Vagina (tissue), 2 donors: Measurements from ENCODE around the gene TEF. TPM values are rescaled to one million over a fixed set of nuclear protein-coding genes. Genes with fewer than 3 reads are reported as not detected.

Source experiments
- DNase-seq, 2 donors: peaks; one replicate each; pipeline ENCODE4 v3.0.0-alpha.2; 2017; ENCODE audit errors: extremely low spot score in 2 of 2
- H3K27ac ChIP-seq: fragments of 200-600 bp; sonication (generic); one replicate; pipeline ENCODE4 v1.5.1; 2019
- H3K27me3 ChIP-seq: fragments of 200-600 bp; sonication (generic); one replicate; pipeline ENCODE4 v1.5.1; 2019
- H3K36me3 ChIP-seq, 2 donors: fragments of 200-600 bp; sonication (generic); one replicate each; pipeline ENCODE4 v1.5.1; 2017 to 2019
- H3K4me1 ChIP-seq: fragments of 200-600 bp; sonication (generic); one replicate; pipeline ENCODE4 v1.5.1; 2019
- H3K4me3 ChIP-seq, 2 donors: fragments of 200-600 bp; sonication (generic); 1 replicate in 1 of 2; 2 replicates in 1 of 2; pipeline ENCODE4 v1.5.1; 2016 to 2019
- H3K9me3 ChIP-seq: fragments of 200-600 bp; sonication (generic); one replicate; pipeline ENCODE4 v1.5.1; 2019
- CTCF ChIP-seq, 3 experiments: fragments of 450-650 bp in 2 of 3; fragments of 200-600 bp in 1 of 3; sonication (generic) in 1 of 3; IDR thresholded peaks; one replicate each; pipeline ENCODE4 v1.5.1; 2017 to 2019; ENCODE audit warnings: antibody characterized with exemption in 3 of 3, mild to moderate bottlenecking in 2 of 3, moderate library complexity in 2 of 3
- POLR2A ChIP-seq, 2 donors: fragments of 450-650 bp; IDR thresholded peaks; one replicate each; pipeline ENCODE4 v1.6.1; 2017; ENCODE audit warnings: antibody characterized with exemption in 2 of 2, mild to moderate bottlenecking in 2 of 2, moderate library complexity in 2 of 2
- POLR2AphosphoS5 ChIP-seq, 2 donors: sonication (generic); formaldehyde crosslinking; IDR thresholded peaks; one replicate each; pipeline ENCODE4 v1.9.0; 2017; ENCODE audit warnings: antibody characterized with exemption in 2 of 2, mild to moderate bottlenecking in 2 of 2, low read depth in 1 of 2; ENCODE audit not compliant: insufficient read depth in 1 of 2
- intact Hi-C: fragments of 100-400 bp; cut with DNase I; formaldehyde crosslinking; loops from one replicate; pipeline ENCODE4 v1.15.1; 2023
- total RNA-seq: library from RNA; depleted of rRNA; stranded (reverse); fragments of >200 nt; gene quantifications from one replicate; pipeline ENCODE4 v1.2.3, GENCODE V29; 2016

TEF gene
- total RNA-seq, 1 donor from 2014 or later, result 12.0 TPM

GRCh38 chr22:41384128-41384527 lies 2.4 kb downstream of the TEF start:
- H3K27me3 ChIP-seq, result no peaks in the 10 kb centered on the region
- TF ChIP-seq CTCF (IDR thresholded peaks at IDR 0.05) (no peak), POLR2A (IDR thresholded peaks at IDR 0.05) (no peak), POLR2AphosphoS5 (IDR thresholded peaks at IDR 0.05; ENCODE audit: insufficient read depth in 1 of 2, low read depth in 1 of 2) (no peak)
- H3K9me3 ChIP-seq, result no peaks in the 10 kb centered on the region
- H3K4me3 ChIP-seq, result no peak overlapping the region
- H3K4me1 ChIP-seq, result peaks cover 34% of the 10 kb centered on the region
- intact Hi-C loops, result no loop called here
- DNase-seq, result no peak
- peak overlapping the region; percentile 98 for H3K27ac ChIP-seq
- peaks cover 0 to 13% of the 10 kb centered on the region in 2 donors for H3K36me3 ChIP-seq

DNA sequence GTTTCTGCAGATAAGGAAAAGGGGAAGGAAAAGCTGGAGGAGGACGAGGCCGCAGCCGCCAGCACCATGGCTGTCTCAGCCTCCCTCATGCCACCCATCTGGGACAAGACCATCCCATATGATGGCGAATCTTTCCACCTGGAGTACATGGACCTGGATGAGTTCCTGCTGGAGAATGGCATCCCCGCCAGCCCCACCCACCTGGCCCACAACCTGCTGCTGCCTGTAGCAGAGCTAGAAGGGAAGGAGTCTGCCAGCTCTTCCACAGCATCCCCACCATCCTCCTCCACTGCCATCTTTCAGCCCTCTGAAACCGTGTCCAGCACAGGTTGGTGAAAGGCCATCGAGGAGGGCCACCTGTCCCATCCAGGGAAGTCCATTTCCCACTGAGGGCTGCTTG lies 5.6 kb downstream of the TEF start:
- peaks cover 0 to 36% of the 10 kb centered on the region in 2 donors for H3K36me3 ChIP-seq
- H3K9me3 ChIP-seq, result no peaks in the 10 kb centered on the region
- intact Hi-C loops, result no loop called here
- no peak overlapping the region for H3K27ac ChIP-seq
- no peak overlapping the region for H3K4me3 ChIP-seq
- H3K27me3 ChIP-seq, result no peaks in the 10 kb centered on the region
- peaks cover 23% of the 10 kb centered on the region for H3K4me1 ChIP-seq
- no peak for DNase-seq
- no peak for TF ChIP-seq POLR2AphosphoS5 (IDR thresholded peaks at IDR 0.05; ENCODE audit: insufficient read depth in 1 of 2, low read depth in 1 of 2)
- no peak for TF ChIP-seq POLR2A (IDR thresholded peaks at IDR 0.05)
- no peak for TF ChIP-seq CTCF (IDR thresholded peaks at IDR 0.05)

DNA sequence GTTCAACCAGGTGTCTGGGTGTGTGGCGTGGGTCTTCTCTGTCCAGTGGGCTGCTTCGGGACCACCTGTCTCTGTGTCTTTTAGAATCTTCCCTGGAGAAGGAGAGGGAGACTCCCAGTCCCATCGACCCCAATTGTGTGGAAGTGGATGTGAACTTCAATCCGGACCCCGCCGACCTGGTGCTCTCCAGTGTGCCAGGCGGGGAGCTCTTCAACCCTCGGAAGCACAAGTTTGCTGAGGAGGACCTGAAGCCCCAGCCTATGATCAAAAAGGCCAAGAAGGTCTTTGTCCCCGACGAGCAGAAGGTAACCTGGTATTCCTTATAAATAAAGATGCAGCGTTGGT lies 12.2 kb downstream of the TEF start:
- no peak for DNase-seq
- H3K36me3 ChIP-seq, result peaks cover 0 to 75% of the 10 kb centered on the region in 2 donors
- TF ChIP-seq POLR2A (IDR thresholded peaks at IDR 0.05) (no peak), CTCF (IDR thresholded peaks at IDR 0.05) (no peak), POLR2AphosphoS5 (IDR thresholded peaks at IDR 0.05; ENCODE audit: insufficient read depth in 1 of 2, low read depth in 1 of 2) (no peak)
- no peak overlapping the region for H3K4me3 ChIP-seq
- intact Hi-C loops, result no loop called here
- H3K9me3 ChIP-seq, result no peaks in the 10 kb centered on the region
- peak overlapping the region; percentile 70 for H3K27ac ChIP-seq
- peaks cover 13% of the 10 kb centered on the region for H3K4me1 ChIP-seq
- no peaks in the 10 kb centered on the region for H3K27me3 ChIP-seq

GRCh38 chr22:41395531-41396240 lies 13.9 kb downstream of the TEF start:
- H3K27ac ChIP-seq, result no peak overlapping the region
- intact Hi-C loops, result no loop called here
- TF ChIP-seq POLR2A (IDR thresholded peaks at IDR 0.05), result no peak
- TF ChIP-seq POLR2AphosphoS5 (IDR thresholded peaks at IDR 0.05; ENCODE audit: insufficient read depth in 1 of 2, low read depth in 1 of 2), result no peak
- TF ChIP-seq CTCF (IDR thresholded peaks at IDR 0.05), result no peak

GRCh38 chr22:41397143-41397811 lies 15.5 kb downstream of the TEF start:
- Histone ChIP-seq H3K4me1 (peaks cover 20% of the 10 kb centered on the region), H3K36me3 (peaks cover 0 to 55% of the 10 kb centered on the region in 2 donors), H3K27me3 (no peaks in the 10 kb centered on the region), H3K4me3 (no peak overlapping the region), H3K27ac (no peak overlapping the region), H3K9me3 (no peaks in the 10 kb centered on the region)
- intact Hi-C loops, result no loop called here
- TF ChIP-seq CTCF (IDR thresholded peaks at IDR 0.05) (no peak), POLR2A (IDR thresholded peaks at IDR 0.05) (no peak), POLR2AphosphoS5 (IDR thresholded peaks at IDR 0.05; ENCODE audit: insufficient read depth in 1 of 2, low read depth in 1 of 2) (no peak)
- no peak for DNase-seq

More at GRCh38 chr22:41395531-41396240, 13.9 kb downstream of the TEF start:
- no peaks in the 10 kb centered on the region for H3K27me3 ChIP-seq
- no peaks in the 10 kb centered on the region for H3K9me3 ChIP-seq
- no peak for DNase-seq
- peaks cover 0 to 66% of the 10 kb centered on the region in 2 donors for H3K36me3 ChIP-seq
- H3K4me3 ChIP-seq, result no peak overlapping the region
- H3K4me1 ChIP-seq, result peaks cover 13% of the 10 kb centered on the region
